Trophoblast cell (in vitro differentiated cells and primary cell): ENCODE results near the gene LIPN.

Source experiments
- DNase-seq, 2 donors: peaks; one replicate each; pipeline ENCODE4 v3.0.0-alpha.2; 2016
- H2AFZ ChIP-seq: 2 replicates; pipeline ENCODE4 v1.6.1; 2013; ENCODE audit warnings: low read length, moderate library complexity, mild to moderate bottlenecking; ENCODE audit not compliant: insufficient read depth, poor library complexity
- H2AK5ac ChIP-seq: 2 replicates; pipeline ENCODE4 v1.6.1; 2013; ENCODE audit warnings: mild to moderate bottlenecking, low read length
- H2BK120ac ChIP-seq: 2 replicates; pipeline ENCODE4 v1.6.1; 2013; ENCODE audit warnings: low read length, mild to moderate bottlenecking, moderate library complexity; ENCODE audit not compliant: insufficient read depth, poor library complexity
- H2BK12ac ChIP-seq: 2 replicates; pipeline ENCODE4 v1.6.1; 2013; ENCODE audit warnings: mild to moderate bottlenecking, low read length, moderate library complexity
- H2BK5ac ChIP-seq: 2 replicates; pipeline ENCODE4 v1.6.1; 2013; ENCODE audit warnings: low read length, low read depth, moderate library complexity, mild to moderate bottlenecking; ENCODE audit not compliant: poor library complexity
- H3K14ac ChIP-seq: 2 replicates; pipeline ENCODE4 v1.6.1; 2013; ENCODE audit warnings: mild to moderate bottlenecking, low read length
- H3K18ac ChIP-seq: 2 replicates; pipeline ENCODE4 v1.6.1; 2013; ENCODE audit warnings: mild to moderate bottlenecking, low read length
- H3K23ac ChIP-seq: 2 replicates; pipeline ENCODE4 v1.6.1; 2013; ENCODE audit warnings: low read length
- H3K27ac ChIP-seq: 2 replicates; pipeline ENCODE4 v1.5.1; 2013; ENCODE audit warnings: low read depth, mild to moderate bottlenecking, inconsistent platforms, low read length, moderate library complexity
- H3K27me3 ChIP-seq: 2 replicates; pipeline ENCODE4 v1.6.1; 2013; ENCODE audit warnings: inconsistent platforms, mild to moderate bottlenecking, low read length, moderate library complexity; ENCODE audit not compliant: insufficient read depth
- H3K36me3 ChIP-seq, 2 experiments: 1 replicate in 1 of 2; 2 replicates in 1 of 2; pipeline ENCODE4 v1.6.1; 2013; ENCODE audit warnings: low read length in 2 of 2, mild to moderate bottlenecking in 2 of 2, moderate library complexity in 1 of 2; ENCODE audit not compliant: insufficient read depth in 2 of 2, control insufficient read depth in 1 of 2
- H3K4ac ChIP-seq: 2 replicates; pipeline ENCODE4 v1.6.1; 2013; ENCODE audit warnings: low read depth, mild to moderate bottlenecking, low read length, moderate library complexity
- H3K4me1 ChIP-seq, 2 experiments: 1 replicate in 1 of 2; 2 replicates in 1 of 2; pipeline ENCODE4 v1.6.1; 2013; ENCODE audit warnings: low read length in 2 of 2, mild to moderate bottlenecking in 2 of 2, moderate library complexity in 1 of 2; ENCODE audit not compliant: insufficient read depth in 2 of 2, control insufficient read depth in 1 of 2
- H3K4me2 ChIP-seq: 2 replicates; pipeline ENCODE4 v1.6.1; 2013; ENCODE audit warnings: inconsistent platforms, mild to moderate bottlenecking, low read length, moderate library complexity
- H3K4me3 ChIP-seq: 2 replicates; pipeline ENCODE4 v1.5.1; 2013; ENCODE audit warnings: mild to moderate bottlenecking, low read depth, low read length, inconsistent platforms
- H3K79me1 ChIP-seq: one replicate; pipeline ENCODE4 v1.6.1; 2013; ENCODE audit warnings: low read length
- H3K79me2 ChIP-seq: 2 replicates; pipeline ENCODE4 v1.6.1; 2013; ENCODE audit warnings: low read length, mild to moderate bottlenecking; ENCODE audit not compliant: control insufficient read depth, insufficient read depth, poor library complexity
- H3K9ac ChIP-seq: 2 replicates; pipeline ENCODE4 v1.6.1; 2013; ENCODE audit warnings: mild to moderate bottlenecking, low read length
- H3K9me3 ChIP-seq: 2 replicates; pipeline ENCODE4 v1.6.1; 2013; ENCODE audit warnings: low read depth, mild to moderate bottlenecking, control low read depth, inconsistent platforms, low read length; ENCODE audit not compliant: insufficient read depth
- H4K12ac ChIP-seq: 2 replicates; pipeline ENCODE4 v1.6.1; 2013; ENCODE audit warnings: low read depth, mild to moderate bottlenecking, low read length, moderate library complexity
- H4K8ac ChIP-seq: 2 replicates; pipeline ENCODE4 v1.6.1; 2013; ENCODE audit warnings: low read depth, mild to moderate bottlenecking, low read length, moderate library complexity
- H4K91ac ChIP-seq: one replicate; pipeline ENCODE4 v1.6.1; 2013; ENCODE audit warnings: low read depth, mild to moderate bottlenecking, low read length, moderate library complexity
- WGBS: extraction: QIAGEN DNeasy Blood & Tissue Kit; methylation state at CpG from one replicate; pipeline ENCODE4 v1.1.7; 2013; ENCODE audit warnings: missing lambda C conversion rate; ENCODE audit not compliant: insufficient read length, insufficient coverage; ENCODE audit errors: extremely low coverage; 5-methylcytosine and 5-hydroxymethylcytosine counted together

Gene LIPN

DNA sequence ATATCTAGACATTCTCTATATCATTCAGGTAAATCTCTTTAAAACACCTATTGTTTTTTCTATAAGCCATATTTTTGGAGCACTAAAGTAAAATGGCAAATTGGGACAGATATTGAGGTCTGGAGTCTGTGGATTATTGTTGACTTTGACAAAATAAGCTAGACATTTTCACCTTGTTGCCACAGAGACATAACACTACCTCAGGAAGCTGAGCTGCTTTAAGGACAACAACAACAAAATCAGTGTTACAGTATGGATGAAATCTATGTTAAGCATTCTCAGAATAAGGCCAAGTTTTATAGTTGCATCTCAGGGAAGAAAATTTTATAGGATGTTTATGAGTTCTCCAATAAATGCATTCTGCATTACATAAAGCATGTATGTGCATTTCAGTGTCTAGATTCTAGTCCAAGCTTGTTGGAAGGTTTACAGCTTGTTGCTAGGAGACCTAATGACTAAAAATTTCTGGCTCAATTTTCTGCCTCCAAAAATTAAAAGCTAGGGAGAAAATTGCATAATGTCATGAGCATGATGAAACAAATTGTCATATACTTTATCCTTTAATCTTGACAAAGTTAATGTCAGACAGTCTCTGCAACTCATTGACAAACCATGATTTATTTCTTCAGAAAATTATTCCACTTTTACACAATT lies 61.1 kb downstream of the LIPN start:
- no peak overlapping the region for H3K14ac ChIP-seq
- H3K27me3 ChIP-seq, result no peaks in the 10 kb centered on the region
- no peak overlapping the region for H3K18ac ChIP-seq
- DNase-seq, result no peak
- H4K91ac ChIP-seq, result no peak overlapping the region
- H3K9me3 ChIP-seq, result no peaks in the 10 kb centered on the region
- H2BK120ac ChIP-seq, result no peak overlapping the region
- H3K4me2 ChIP-seq, result no peak overlapping the region
- no peak overlapping the region for H3K9ac ChIP-seq
- no peak overlapping the region for H3K23ac ChIP-seq
- no peak overlapping the region for H4K8ac ChIP-seq
- H3K36me3 ChIP-seq, result no peaks in the 10 kb centered on the region
- H2BK5ac ChIP-seq, result no peak overlapping the region
- H3K4me3 ChIP-seq, result no peak overlapping the region
- H2AK5ac ChIP-seq, result no peak overlapping the region
- H2BK12ac ChIP-seq, result no peak overlapping the region
- H3K79me1 ChIP-seq, result no peaks in the 10 kb centered on the region
- no peak overlapping the region for H3K4ac ChIP-seq
- no peak overlapping the region for H4K12ac ChIP-seq
- no peaks in the 10 kb centered on the region for H3K4me1 ChIP-seq
- no peak overlapping the region for H2AFZ ChIP-seq
- no peaks in the 10 kb centered on the region for H3K79me2 ChIP-seq
- no peak overlapping the region for H3K27ac ChIP-seq

DNA sequence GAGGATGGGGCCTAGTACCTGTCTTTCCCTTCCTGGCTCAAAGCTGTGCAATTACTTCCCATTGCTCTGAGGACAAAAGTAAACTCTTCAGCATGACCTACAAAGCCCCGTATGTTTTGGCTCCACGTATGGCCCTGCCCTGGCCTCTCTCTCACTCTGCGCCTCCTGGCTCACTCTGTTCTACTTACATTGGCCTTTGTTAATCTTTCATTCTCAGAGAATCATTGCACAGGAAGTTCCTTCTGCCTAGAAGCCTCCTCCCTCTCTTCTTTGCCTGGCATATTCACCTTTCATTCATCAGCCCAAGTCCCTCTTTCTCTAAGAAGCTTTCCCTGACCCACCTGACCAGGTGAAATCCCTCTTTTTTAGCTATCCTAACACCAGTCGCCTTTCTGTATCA lies 66.6 kb downstream of the LIPN start:
- H3K79me1 ChIP-seq, result no peaks in the 10 kb centered on the region
- no CpG with 5 or more reads among the region's 4 CpGs for WGBS
- H3K4me1 ChIP-seq, result no peaks in the 10 kb centered on the region
- H4K91ac ChIP-seq, result no peak overlapping the region
- no peak overlapping the region for H3K4me2 ChIP-seq
- no peak overlapping the region for H3K4ac ChIP-seq
- H3K9me3 ChIP-seq, result no peaks in the 10 kb centered on the region
- no peak overlapping the region for H2BK5ac ChIP-seq
- no peak overlapping the region for H2AK5ac ChIP-seq
- no peak overlapping the region for H2BK12ac ChIP-seq
- H3K9ac ChIP-seq, result no peak overlapping the region
- H3K79me2 ChIP-seq, result no peaks in the 10 kb centered on the region
- no peak overlapping the region for H4K12ac ChIP-seq
- no peak for DNase-seq
- no peak overlapping the region for H3K14ac ChIP-seq
- H3K27ac ChIP-seq, result no peak overlapping the region
- H3K4me3 ChIP-seq, result no peak overlapping the region
- H4K8ac ChIP-seq, result no peak overlapping the region
- H3K27me3 ChIP-seq, result no peaks in the 10 kb centered on the region
- H2BK120ac ChIP-seq, result no peak overlapping the region
- H3K18ac ChIP-seq, result no peak overlapping the region
- no peaks in the 10 kb centered on the region for H3K36me3 ChIP-seq
- no peak overlapping the region for H2AFZ ChIP-seq
- no peak overlapping the region for H3K23ac ChIP-seq

DNA sequence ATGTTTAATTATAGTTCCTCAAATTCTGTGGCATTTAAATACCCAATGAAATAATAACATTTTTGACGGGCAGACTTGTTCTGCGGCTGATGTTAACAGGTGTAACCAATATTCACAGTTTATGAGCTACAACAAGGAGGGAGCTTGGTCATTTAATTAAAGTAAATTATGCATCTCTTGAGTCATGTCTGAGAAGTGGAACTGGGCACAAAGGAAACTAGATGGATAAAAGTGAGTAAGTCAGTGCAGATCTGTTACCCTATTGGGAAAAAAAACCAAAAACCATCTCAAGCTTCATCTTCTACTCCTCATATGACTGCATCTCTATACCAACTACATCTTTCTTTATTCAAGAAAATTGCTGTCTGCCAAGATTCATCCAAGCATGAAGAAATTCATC lies 67.9 kb downstream of the LIPN start:
- Histone ChIP-seq H4K91ac (no peak overlapping the region), H3K18ac (no peak overlapping the region), H3K4me1 (no peaks in the 10 kb centered on the region), H3K4me3 (no peak overlapping the region), H3K9me3 (no peaks in the 10 kb centered on the region), H2BK5ac (no peak overlapping the region), H3K27ac (no peak overlapping the region), H3K9ac (no peak overlapping the region), H3K4ac (no peak overlapping the region), H2AK5ac (no peak overlapping the region), H3K4me2 (no peak overlapping the region), H4K12ac (no peak overlapping the region), H3K36me3 (no peaks in the 10 kb centered on the region), H3K79me2 (no peaks in the 10 kb centered on the region), H3K23ac (no peak overlapping the region), H2BK12ac (no peak overlapping the region), H3K79me1 (no peaks in the 10 kb centered on the region), H3K14ac (no peak overlapping the region), H3K27me3 (no peaks in the 10 kb centered on the region), H4K8ac (no peak overlapping the region), H2AFZ (no peak overlapping the region), H2BK120ac (no peak overlapping the region)
- no CpG with 5 or more reads among the region's 2 CpGs for WGBS
- no peak for DNase-seq

- Histone ChIP-seq H3K27me3 (no peaks in the 10 kb centered on the region), H3K4me2 (no peak overlapping the region), H3K4ac (no peak overlapping the region), H3K27ac (no peak overlapping the region), H3K9me3 (no peaks in the 10 kb centered on the region), H2BK5ac (no peak overlapping the region), H4K12ac (no peak overlapping the region), H2AFZ (no peak overlapping the region), H4K8ac (no peak overlapping the region), H2AK5ac (no peak overlapping the region), H3K14ac (no peak overlapping the region), H3K9ac (no peak overlapping the region), H3K36me3 (no peaks in the 10 kb centered on the region), H2BK120ac (no peak overlapping the region), H3K79me2 (no peaks in the 10 kb centered on the region), H3K4me3 (no peak overlapping the region), H3K23ac (no peak overlapping the region), H2BK12ac (no peak overlapping the region), H3K4me1 (no peaks in the 10 kb centered on the region), H3K18ac (no peak overlapping the region), H3K79me1 (no peaks in the 10 kb centered on the region), H4K91ac (no peak overlapping the region)
- no CpG with 5 or more reads among the region's 1 CpG for WGBS
- DNase-seq, result no peak
These were observed 68.5 kb downstream of the LIPN start for GRCh38 chr10:88828310-88828709.
